ENCODE results near the gene ANKLE2. TPM values are rescaled to one million over a fixed set of nuclear protein-coding genes. Genes with fewer than 3 reads are reported as not detected.

Gene ANKLE2
- 60.3 and 72.7 TPM in 2 replicates for total RNA-seq

DNA sequence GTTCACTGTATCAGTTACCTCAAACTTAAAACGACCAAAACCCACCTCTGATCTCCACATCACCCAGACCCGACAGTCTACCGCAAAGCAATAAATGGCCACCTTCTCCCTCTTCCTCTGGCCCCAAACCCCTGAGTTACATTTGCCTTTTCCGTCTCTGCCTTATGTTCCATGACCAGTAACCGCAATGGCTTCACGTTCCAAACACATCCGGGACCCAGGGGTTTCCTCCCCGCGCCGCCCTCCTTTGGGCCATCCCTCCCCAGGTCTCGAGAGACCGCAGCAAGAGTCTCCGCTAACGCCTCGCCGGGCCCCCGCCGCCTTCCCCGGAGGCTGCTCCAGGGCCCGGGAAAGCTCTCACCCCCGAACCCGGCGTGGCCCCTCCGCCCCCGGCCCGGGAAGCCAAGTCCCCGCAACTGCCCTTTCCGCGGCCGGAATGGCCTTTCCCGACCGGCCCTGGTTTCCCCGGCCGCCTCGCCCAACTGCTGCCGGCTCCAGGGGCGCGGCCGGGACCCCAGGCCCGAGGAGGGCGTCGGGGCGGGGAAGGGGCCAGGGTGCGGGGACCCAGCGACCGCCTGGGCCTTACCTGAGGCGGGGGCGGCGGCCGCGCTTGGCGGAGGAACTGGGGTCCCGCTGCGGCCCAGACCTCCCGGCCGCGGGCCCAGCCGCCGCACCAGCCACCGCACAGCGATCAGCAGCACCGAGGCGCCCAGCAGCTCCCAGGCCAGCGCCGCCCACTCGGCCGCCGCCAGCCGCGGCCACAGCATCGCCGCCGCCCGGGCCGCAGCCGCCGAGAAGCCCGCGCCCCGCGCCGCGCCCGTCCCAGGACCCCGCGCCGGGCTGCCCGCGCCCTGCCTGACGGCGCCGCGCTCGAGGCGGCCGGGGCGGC, at the start of gene ANKLE2:
TSS of gene ANKLE2 (minus strand) at position 801 of the 889 bp plus-strand sequence. CDS start at position 767, 34 bp downstream.

DNA sequence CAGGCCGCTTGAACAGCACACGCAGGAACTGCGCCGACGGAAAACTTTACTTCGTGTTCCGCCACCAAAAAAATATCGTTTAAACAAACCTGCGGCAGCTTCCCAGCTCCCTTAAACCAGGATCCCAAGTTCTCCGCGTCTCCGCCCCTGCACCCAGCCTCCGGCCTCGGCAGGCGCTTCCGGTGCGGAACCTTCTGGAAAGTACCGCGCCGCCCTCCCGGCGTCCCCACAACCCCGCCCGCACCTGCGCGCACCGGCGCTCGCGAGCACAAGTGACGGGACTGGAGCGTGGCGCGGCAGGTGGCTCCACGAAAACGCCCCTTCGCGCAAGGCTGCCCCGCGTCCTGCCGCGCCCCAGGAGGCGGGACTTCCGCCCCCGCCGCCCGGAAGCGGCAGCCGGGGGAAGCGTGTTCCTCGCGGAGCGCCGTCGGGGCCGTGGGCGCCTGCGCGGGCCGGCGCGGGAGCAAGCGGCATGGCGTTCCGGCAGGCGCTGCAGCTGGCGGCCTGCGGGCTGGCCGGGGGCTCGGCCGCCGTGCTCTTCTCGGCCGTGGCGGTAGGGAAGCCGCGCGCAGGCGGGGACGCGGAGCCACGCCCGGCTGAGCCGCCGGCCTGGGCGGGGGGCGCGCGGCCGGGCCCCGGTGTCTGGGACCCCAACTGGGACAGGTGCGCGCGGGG, 51.1 kb downstream of the ANKLE2 start, which contains the start of gene PGAM5:
TSS of gene PGAM5 (plus strand) at position 438 of the 675 bp plus-strand sequence. CDS start at position 473, 35 bp downstream.

GRCh38 chr12:132687211-132688164, 74.1 kb downstream of the ANKLE2 start, which contains the start of the genes POLE and PXMP2:
Gene POLE, minus strand, starts transcription at chr12:132687342. Its CDS starts 27 bp downstream, at chr12:132687315.
Gene PXMP2, plus strand, starts transcription at chr12:132687587. Its CDS starts 84 bp downstream, at chr12:132687671.

Other genes with a start within 250 kb of the ANKLE2 start
- gene LRCOL1, start 151.2 kb downstream of the ANKLE2 start, total RNA-seq = not detected in 2 replicates
- gene P2RX2, start 143.1 kb downstream of the ANKLE2 start, total RNA-seq = not detected in 2 replicates
- gene POLE, start 74.5 kb downstream of the ANKLE2 start, total RNA-seq = 19.7 and 20.1 TPM in 2 replicates
- 40.2 and 44.5 TPM in 2 replicates for gene PXMP2, start 74.2 kb downstream of the ANKLE2 start, total RNA-seq
- gene PGAM5, start 51.0 kb downstream of the ANKLE2 start, total RNA-seq = 46.9 and 88.0 TPM in 2 replicates
- 39.9 and 56.2 TPM in 2 replicates for gene GOLGA3, start 67.0 kb upstream of the ANKLE2 start, total RNA-seq
- 24.0 and 26.2 TPM in 2 replicates for gene CHFR, start 125.8 kb upstream of the ANKLE2 start, total RNA-seq
- gene ZNF605, start 194.5 kb upstream of the ANKLE2 start, total RNA-seq = 2.8 and 3.7 TPM in 2 replicates
- gene ZNF26, start 224.5 kb upstream of the ANKLE2 start, total RNA-seq = 1.8 and 3.9 TPM in 2 replicates

All from hair follicular keratinocyte (primary cell).